HepG2 (cell line): ENCODE measurements around the gene SPAG5. TPM values are rescaled to one million over a fixed set of nuclear protein-coding genes. Genes with fewer than 3 reads are reported as not detected.

Experiments used
- ATM ChIP-seq: fragments of 450-650 bp; IDR thresholded peaks from 2 replicates; pipeline ENCODE4 v1.7.1; 2017; ENCODE audit warnings: mild to moderate bottlenecking, borderline replicate concordance
- CBFB ChIP-seq: sonication (generic); formaldehyde crosslinking; IDR thresholded peaks from 2 replicates; pipeline ENCODE4 v1.4.0; 2020; ENCODE audit warnings: missing genetic modification reagents
- CC2D1A ChIP-seq: sonication (generic); formaldehyde crosslinking; IDR thresholded peaks from 2 replicates; pipeline ENCODE4 v1.8.1; 2023; ENCODE audit warnings: mild to moderate bottlenecking, missing genetic modification reagents
- CEBPB ChIP-seq: IDR thresholded peaks from 2 replicates; pipeline ENCODE4 v1.6.1; 2011; ENCODE audit warnings: low read depth, low read length, improper control_type of control experiment, borderline replicate concordance
- DZIP1 ChIP-seq: sonication (generic); formaldehyde crosslinking; IDR thresholded peaks from 2 replicates; pipeline ENCODE4 v1.5.0; 2020; ENCODE audit warnings: mild to moderate bottlenecking, missing genetic modification reagents
- EHMT2 ChIP-seq: fragments of 200-600 bp; sonication (generic); IDR thresholded peaks from 2 replicates; pipeline ENCODE4 v1.7.0; 2017; ENCODE audit warnings: antibody characterized with exemption, low read depth, low read length, borderline replicate concordance
- ERF ChIP-seq: IDR thresholded peaks from 2 replicates; pipeline ENCODE4 v1.6.1; 2018; ENCODE audit warnings: missing biosample characterization, missing genetic modification reagents
- MTF1 ChIP-seq: sonication (generic); formaldehyde crosslinking; IDR thresholded peaks from 2 replicates; pipeline ENCODE4 v1.5.0; 2020; ENCODE audit warnings: missing genetic modification reagents
- NCOA2 ChIP-seq: sonication (generic); formaldehyde crosslinking; IDR thresholded peaks from 2 replicates; pipeline ENCODE4 v1.8.0; 2022; ENCODE audit warnings: inconsistent platforms
- NFKBIZ ChIP-seq: IDR thresholded peaks from 2 replicates; pipeline ENCODE4 v1.6.1; 2018; ENCODE audit warnings: missing genetic modification reagents, missing compliant biosample characterization
- NFYB ChIP-seq: sonication (generic); formaldehyde crosslinking; IDR thresholded peaks from 2 replicates; pipeline ENCODE4 v1.4.0; 2020; ENCODE audit warnings: missing genetic modification reagents
- NR0B2 ChIP-seq: sonication (generic); formaldehyde crosslinking; IDR thresholded peaks from 2 replicates; pipeline ENCODE4 v1.4.0; 2020; ENCODE audit warnings: mild to moderate bottlenecking, missing genetic modification reagents
- NR1H2 ChIP-seq: sonication (generic); formaldehyde crosslinking; IDR thresholded peaks from 2 replicates; pipeline ENCODE4 v1.8.1; 2022; ENCODE audit warnings: low read depth, missing genetic modification reagents, borderline replicate concordance
- PCBP2 ChIP-seq: fragments of 200-400 bp; formaldehyde crosslinking; optimal IDR thresholded peaks from 2 replicates; pipeline ENCODE3; 2018; ENCODE audit warnings: low read length, low read depth; ENCODE audit not compliant: poor library complexity, severe bottlenecking
- RFXANK ChIP-seq: IDR thresholded peaks from 2 replicates; pipeline ENCODE4 v1.6.1; 2016
- SIX4 ChIP-seq: sonication (generic); formaldehyde crosslinking; IDR thresholded peaks from 2 replicates; pipeline ENCODE4 v1.4.0; 2020; ENCODE audit warnings: missing genetic modification reagents
- SMAD3 ChIP-seq: sonication (generic); formaldehyde crosslinking; IDR thresholded peaks from 2 replicates; pipeline ENCODE4 v1.4.0; 2020; ENCODE audit warnings: missing genetic modification reagents
- SNAPC2 ChIP-seq: sonication (generic); formaldehyde crosslinking; IDR thresholded peaks from 2 replicates; pipeline ENCODE4 v1.8.1; 2022; ENCODE audit warnings: mild to moderate bottlenecking, missing genetic modification reagents
- SP4 ChIP-seq: sonication (generic); formaldehyde crosslinking; IDR thresholded peaks from 2 replicates; pipeline ENCODE4 v1.8.1; 2023; ENCODE audit warnings: mild to moderate bottlenecking, missing genetic modification reagents
- SPEN ChIP-seq: sonication (generic); formaldehyde crosslinking; IDR thresholded peaks from 2 replicates; pipeline ENCODE4 v1.5.1; 2020; ENCODE audit warnings: low read depth, mild to moderate bottlenecking, missing genetic modification reagents
- SRSF4 ChIP-seq: fragments of 200-400 bp; formaldehyde crosslinking; IDR thresholded peaks from one replicate; pipeline ENCODE4 v1.6.1; 2018; ENCODE audit warnings: mild to moderate bottlenecking, low read depth, low read length, moderate library complexity; ENCODE audit not compliant: poor library complexity, severe bottlenecking
- THAP8 ChIP-seq: sonication (generic); formaldehyde crosslinking; IDR thresholded peaks from 2 replicates; pipeline ENCODE4 v1.5.1; 2020; ENCODE audit warnings: missing genetic modification reagents, mild to moderate bottlenecking, borderline replicate concordance
- XBP1 ChIP-seq: sonication (generic); formaldehyde crosslinking; IDR thresholded peaks from 2 replicates; pipeline ENCODE4 v1.5.0; 2020; ENCODE audit warnings: missing genetic modification reagents
- ZNF224 ChIP-seq: sonication (generic); formaldehyde crosslinking; IDR thresholded peaks from 2 replicates; pipeline ENCODE4 v1.5.0; 2020; ENCODE audit warnings: mild to moderate bottlenecking, missing genetic modification reagents
- ZNF235 ChIP-seq: sonication (generic); formaldehyde crosslinking; IDR thresholded peaks from 2 replicates; pipeline ENCODE4 v1.8.1; 2023; ENCODE audit warnings: mild to moderate bottlenecking, missing genetic modification reagents, borderline replicate concordance
- ZNF335 ChIP-seq: sonication (generic); formaldehyde crosslinking; IDR thresholded peaks from 2 replicates; pipeline ENCODE4 v1.4.0; 2020; ENCODE audit warnings: missing genetic modification reagents
- ZNF44 ChIP-seq: sonication (generic); formaldehyde crosslinking; IDR thresholded peaks from 2 replicates; pipeline ENCODE4 v1.5.1; 2020; ENCODE audit warnings: mild to moderate bottlenecking, missing genetic modification reagents
- ZNF564 ChIP-seq: sonication (generic); formaldehyde crosslinking; IDR thresholded peaks from 2 replicates; pipeline ENCODE4 v1.8.1; 2023; ENCODE audit warnings: mild to moderate bottlenecking, missing genetic modification reagents
- ZNF605 ChIP-seq: sonication (generic); formaldehyde crosslinking; IDR thresholded peaks from 2 replicates; pipeline ENCODE4 v1.8.0; 2022; ENCODE audit warnings: mild to moderate bottlenecking, missing genetic modification reagents
- ZNF644 ChIP-seq: IDR thresholded peaks from 2 replicates; pipeline ENCODE4 v1.6.1; 2016; ENCODE audit warnings: low read depth
- polyA plus RNA-seq, 8 experiments: library from polyadenylated mRNA; depleted of rRNA in 3 of 8; stranded (reverse) in 7 of 8; unstranded in 1 of 8; fragments of >200 nt; fragmentation: Illumina TruSeq in 4 of 8; extraction: Trizol in 4 of 8; gene quantifications; 2 replicates each; pipeline versions ENCODE4 v1.2.1 to v1.2.3, GENCODE V29; 2011 to 2016; ENCODE audit warnings: low read depth in 4 of 8, missing spikeins in 1 of 8, mixed read lengths in 1 of 8; ENCODE audit not compliant: insufficient read depth in 1 of 8
- total RNA-seq, 5 experiments: library from RNA; depleted of rRNA; stranded (reverse); fragments of >200 nt; fragmentation: Illumina TruSeq; extraction: Trizol; gene quantifications; 2 replicates each; pipeline ENCODE4 v1.2.3, GENCODE V29; 2016; ENCODE audit warnings: low read depth in 1 of 5

Gene SPAG5
- total and polyA plus RNA-seq, 2 of the 13 experiments (the other 11 are each of a cell fraction or from before 2014, with no cell fraction given), result 41.4 to 98.0 TPM

GRCh38 chr17:28598799-28599310 lies at the start of gene SPAG5 (continued):
- no peak for TF ChIP-seq RFXANK (CRISPR knock-in tag)
- TF ChIP-seq ZNF44, result no peak
- peak; percentile 85 for TF ChIP-seq NFYB (CRISPR knock-in tag)
- TF ChIP-seq MTF1 (CRISPR knock-in tag), result no peak
- TF ChIP-seq NCOA2 (CRISPR knock-in tag), result no peak
- TF ChIP-seq CEBPB, result no peak
- TF ChIP-seq ZNF644 (CRISPR knock-in tag), result no peak
- peak; percentile 82; the same call in 1 of the 2 replicates for TF ChIP-seq ZNF235 (CRISPR knock-in tag)
- TF ChIP-seq SMAD3 (CRISPR knock-in tag), result no peak
- TF ChIP-seq ZNF335 (CRISPR knock-in tag), result 0 out of 2 replicates have a peak, but pooled peaks have one; percentile 28
- no peak for TF ChIP-seq PCBP2
- no peak for TF ChIP-seq ATM
- TF ChIP-seq ERF (CRISPR knock-in tag), result peak; percentile 26; the same call in 1 of the 2 replicates
- no peak for TF ChIP-seq ZNF224 (CRISPR knock-in tag)
- TF ChIP-seq NR1H2 (CRISPR knock-in tag), result no peak
- peak; percentile 55 for TF ChIP-seq ZNF605
- no peak for TF ChIP-seq SRSF4
- peak; percentile 63; the same call in 1 of the 2 replicates for TF ChIP-seq SPEN (CRISPR knock-in tag)
- no peak for TF ChIP-seq EHMT2
- TF ChIP-seq NR0B2, result peak; percentile 63
- no peak for TF ChIP-seq SNAPC2 (CRISPR knock-in tag)
- TF ChIP-seq XBP1 (CRISPR knock-in tag), result no peak
- no peak for TF ChIP-seq DZIP1 (CRISPR knock-in tag)
- TF ChIP-seq CBFB, result no peak; the same call in 1 of the 2 replicates
- TF ChIP-seq CC2D1A, result no peak
- peak; percentile 23; the same call in 1 of the 2 replicates for TF ChIP-seq ZNF564 (CRISPR knock-in tag)
- peak; percentile 97 for TF ChIP-seq SP4 (CRISPR knock-in tag)
- no peak for TF ChIP-seq SIX4 (CRISPR knock-in tag)
- TF ChIP-seq NFKBIZ (CRISPR knock-in tag), result no peak
- TF ChIP-seq THAP8, result no peak
